ENCODE results near the gene GRM7. TPM values are rescaled to one million over a fixed set of nuclear protein-coding genes. Genes with fewer than 3 reads are reported as not detected.

The GRM7 gene
- total and polyA plus RNA-seq, 2 experiments from 2014 or later, result 1.7 to 2.7 TPM

GRCh38 chr3:7625021-7625420 is 764.1 kb downstream of the GRM7 start:
- H3K79me2 ChIP-seq, result no peaks in the 10 kb centered on the region
- no peak overlapping the region for H3K4me2 ChIP-seq
- no peak for TF ChIP-seq EZH2phosphoT487 (IDR thresholded peaks at IDR 0.05; ENCODE audit: low read depth, severe bottlenecking, unreplicated experiment)
- TF ChIP-seq CTCF (IDR thresholded peaks at IDR 0.05; ENCODE audit: poor library complexity), result no peak
- no peaks in the 10 kb centered on the region for H4K20me1 ChIP-seq (ENCODE audit: insufficient read depth, poor library complexity, severe bottlenecking)
- H3K27ac ChIP-seq, result no peak overlapping the region
- no peaks in the 10 kb centered on the region for H3K27me3 ChIP-seq
- H2AFZ ChIP-seq, result no peak overlapping the region
- H3K4me1 ChIP-seq (ENCODE audit: insufficient read depth), result no peaks in the 10 kb centered on the region
- WGBS (ENCODE audit: low lambda C conversion rate, missing lambda C conversion rate), result 94% methylated on average over 6 of the region's 6 CpGs
- no peaks in the 10 kb centered on the region for H3K36me3 ChIP-seq (replicated peaks; ENCODE audit: insufficient read depth, low read depth)
- no peaks in the 10 kb centered on the region for H3K9me2 ChIP-seq (replicated peaks; ENCODE audit: insufficient read depth)
- no peaks in the 10 kb centered on the region for H3K9me3 ChIP-seq (ENCODE audit: low read depth)
- no peak for DNase-seq (ENCODE audit: low spot score)
- H3K4me3 ChIP-seq, result no peak overlapping the region

GRCh38 chr3:7630351-7630911 is 769.5 kb downstream of the GRM7 start:
- H3K27ac ChIP-seq, result no peak overlapping the region
- peaks cover 8% of the 10 kb centered on the region for H3K4me1 ChIP-seq (ENCODE audit: insufficient read depth)
- peak overlapping the region; percentile 51 for H3K4me2 ChIP-seq
- H3K36me3 ChIP-seq (replicated peaks; ENCODE audit: insufficient read depth, low read depth), result no peaks in the 10 kb centered on the region
- no peaks in the 10 kb centered on the region for H3K9me3 ChIP-seq (ENCODE audit: low read depth)
- no peak overlapping the region for H2AFZ ChIP-seq
- H3K4me3 ChIP-seq, result no peak overlapping the region
- WGBS (ENCODE audit: low lambda C conversion rate, missing lambda C conversion rate), result 50% methylated on average over 4 of the region's 4 CpGs
- no peak for DNase-seq (ENCODE audit: low spot score)
- no peaks in the 10 kb centered on the region for H4K20me1 ChIP-seq (ENCODE audit: insufficient read depth, poor library complexity, severe bottlenecking)
- no peaks in the 10 kb centered on the region for H3K9me2 ChIP-seq (replicated peaks; ENCODE audit: insufficient read depth)
- no peaks in the 10 kb centered on the region for H3K27me3 ChIP-seq
- no peaks in the 10 kb centered on the region for H3K79me2 ChIP-seq
- TF ChIP-seq EZH2phosphoT487 (IDR thresholded peaks at IDR 0.05; ENCODE audit: low read depth, severe bottlenecking, unreplicated experiment) (no peak), EZH2 (IDR thresholded peaks at IDR 0.05; ENCODE audit: borderline replicate concordance) (no peak), CTCF (IDR thresholded peaks at IDR 0.05; ENCODE audit: poor library complexity) (no peak)

- WGBS (ENCODE audit: low lambda C conversion rate, missing lambda C conversion rate), result 45% methylated on average over 4 of the region's 4 CpGs
- peak overlapping the region; percentile 51 for H3K4me2 ChIP-seq
These were observed 770.0 kb downstream of the GRM7 start for GRCh38 chr3:7630925-7631324.

More at GRCh38 chr3:7630925-7631324, 770.0 kb downstream of the GRM7 start:
- TF ChIP-seq EZH2 (IDR thresholded peaks at IDR 0.05; ENCODE audit: borderline replicate concordance) (no peak), CTCF (IDR thresholded peaks at IDR 0.05; ENCODE audit: poor library complexity) (peak; percentile 24), EZH2phosphoT487 (IDR thresholded peaks at IDR 0.05; ENCODE audit: low read depth, severe bottlenecking, unreplicated experiment) (no peak)
- Histone ChIP-seq H3K9me2 (replicated peaks; ENCODE audit: insufficient read depth) (no peaks in the 10 kb centered on the region), H3K9me3 (ENCODE audit: low read depth) (no peaks in the 10 kb centered on the region), H4K20me1 (ENCODE audit: insufficient read depth, poor library complexity, severe bottlenecking) (no peaks in the 10 kb centered on the region), H3K27me3 (no peaks in the 10 kb centered on the region), H3K27ac (no peak overlapping the region), H3K4me3 (no peak overlapping the region), H3K36me3 (replicated peaks; ENCODE audit: insufficient read depth, low read depth) (no peaks in the 10 kb centered on the region), H3K4me1 (ENCODE audit: insufficient read depth) (peaks cover 8% of the 10 kb centered on the region), H2AFZ (peak overlapping the region; percentile 52), H3K79me2 (no peaks in the 10 kb centered on the region)
- peak; percentile 48 for DNase-seq (ENCODE audit: low spot score)
